HEK293 (cell line): ENCODE data around the gene FBXO17.
A peak's percentile ranks its signal among the peaks of the same experiment; 100 is the strongest.

ENCODE experiments used
- CTCF ChIA-PET: fragments of 350-600 bp; formaldehyde crosslinking; extraction: SDS; loops from one replicate; lab custom pipeline; 2021; ENCODE audit warnings: antibody characterized with exemption; lab: Yijun Ruan, JAX
- POLR2A ChIA-PET: fragments of 300-600 bp; formaldehyde crosslinking; extraction: SDS; loops from one replicate; lab custom pipeline; 2020; ENCODE audit warnings: antibody characterized with exemption, inconsistent platforms; lab: Yijun Ruan, JAX
- H3K27ac ChIP-seq: fragments of 200-500 bp; sonication (Bioruptor generic); 2 replicates; pipeline ENCODE4 v1.5.1; 2014; ENCODE audit warnings: low read depth, low read length, control low read depth, inconsistent platforms; ENCODE audit errors: extremely low read depth
- H3K36me3 ChIP-seq, 2 experiments: fragments of 200-500 bp in 1 of 2; sonication (Bioruptor generic) in 1 of 2; 1 replicate in 1 of 2; 2 replicates in 1 of 2; pipeline ENCODE4 v1.5.1; 2014 to 2017; ENCODE audit warnings: inconsistent platforms in 2 of 2, low read length in 2 of 2; ENCODE audit not compliant: control insufficient read depth in 2 of 2, insufficient read depth in 1 of 2
- H3K4me1 ChIP-seq: fragments of 200-500 bp; sonication (Bioruptor generic); 2 replicates; pipeline ENCODE4 v1.5.1; 2014; ENCODE audit warnings: mild to moderate bottlenecking, low read length, inconsistent platforms; ENCODE audit not compliant: control insufficient read depth, insufficient read depth
- H3K4me3 ChIP-seq: 2 replicates; pipeline ENCODE4 v1.5.1; 2011; ENCODE audit warnings: low read depth, mild to moderate bottlenecking, control low read depth, low read length, moderate library complexity
- H3K9me3 ChIP-seq: fragments of 200-500 bp; sonication (Bioruptor generic); 2 replicates; pipeline ENCODE4 v1.5.1; 2014; ENCODE audit warnings: low read depth, low read length, inconsistent platforms; ENCODE audit not compliant: control insufficient read depth, insufficient read depth
- ATF2 ChIP-seq: fragments of 450-650 bp; formaldehyde crosslinking; IDR thresholded peaks from 2 replicates; pipeline ENCODE4 v1.5.1; 2016; ENCODE audit warnings: missing biosample characterization, missing genetic modification characterization, low read depth
- GLIS2 ChIP-seq: fragments of 450-650 bp; formaldehyde crosslinking; IDR thresholded peaks from 2 replicates; pipeline ENCODE4 v1.5.1; 2016; ENCODE audit warnings: missing biosample characterization, missing genetic modification characterization
- HIC1 ChIP-seq: fragments of 450-650 bp; formaldehyde crosslinking; IDR thresholded peaks from 2 replicates; pipeline ENCODE4 v1.5.1; 2016; ENCODE audit warnings: missing biosample characterization, missing genetic modification characterization
- KLF16 ChIP-seq: fragments of 450-650 bp; formaldehyde crosslinking; IDR thresholded peaks from 2 replicates; pipeline ENCODE4 v1.5.1; 2017; ENCODE audit warnings: missing biosample characterization, missing genetic modification characterization
- KLF17 ChIP-seq: fragments of 450-650 bp; formaldehyde crosslinking; IDR thresholded peaks from 2 replicates; pipeline ENCODE4 v1.5.1; 2016; ENCODE audit warnings: missing biosample characterization, missing genetic modification characterization
- MZF1 ChIP-seq: fragments of 450-650 bp; formaldehyde crosslinking; IDR thresholded peaks from 2 replicates; pipeline ENCODE4 v1.5.1; 2017; ENCODE audit warnings: missing biosample characterization, missing genetic modification characterization, borderline replicate concordance
- SETDB1 ChIP-seq: IDR thresholded peaks from one replicate; pipeline ENCODE4 v1.6.1; 2017; ENCODE audit warnings: mild to moderate bottlenecking, low read length, moderate library complexity, mixed read lengths; ENCODE audit not compliant: insufficient read length
- SP2 ChIP-seq: fragments of 450-650 bp; formaldehyde crosslinking; IDR thresholded peaks from 2 replicates; pipeline ENCODE4 v1.5.1; 2016; ENCODE audit warnings: missing biosample characterization, missing genetic modification characterization
- ZBTB20 ChIP-seq: fragments of 450-650 bp; formaldehyde crosslinking; IDR thresholded peaks from 2 replicates; pipeline ENCODE4 v1.5.1; 2016; ENCODE audit warnings: missing biosample characterization, missing genetic modification characterization
- ZNF10 ChIP-seq: fragments of 450-650 bp; formaldehyde crosslinking; IDR thresholded peaks from 2 replicates; pipeline ENCODE4 v1.5.1; 2017; ENCODE audit warnings: missing biosample characterization, missing genetic modification characterization
- ZNF132 ChIP-seq: fragments of 450-650 bp; formaldehyde crosslinking; IDR thresholded peaks from 2 replicates; pipeline ENCODE4 v1.5.1; 2017; ENCODE audit warnings: missing biosample characterization, missing genetic modification characterization, borderline replicate concordance
- ZNF266 ChIP-seq: fragments of 450-650 bp; formaldehyde crosslinking; IDR thresholded peaks from 2 replicates; pipeline ENCODE4 v1.5.1; 2016; ENCODE audit warnings: missing biosample characterization, missing genetic modification characterization, low read depth
- ZNF391 ChIP-seq: fragments of 450-650 bp; formaldehyde crosslinking; IDR thresholded peaks from 2 replicates; pipeline ENCODE4 v1.5.1; 2016; ENCODE audit warnings: low read depth, missing biosample characterization, missing genetic modification characterization, borderline replicate concordance
- ZNF398 ChIP-seq: fragments of 450-650 bp; formaldehyde crosslinking; IDR thresholded peaks from 2 replicates; pipeline ENCODE4 v1.5.1; 2017; ENCODE audit warnings: missing biosample characterization, missing genetic modification characterization
- ZNF501 ChIP-seq: fragments of 450-650 bp; formaldehyde crosslinking; IDR thresholded peaks from 2 replicates; pipeline ENCODE4 v1.5.1; 2016; ENCODE audit warnings: missing biosample characterization, missing genetic modification characterization
- ZNF510 ChIP-seq: fragments of 450-650 bp; formaldehyde crosslinking; IDR thresholded peaks from 2 replicates; pipeline ENCODE4 v1.5.1; 2018; ENCODE audit warnings: mild to moderate bottlenecking, missing genetic modification characterization, missing biosample characterization; ENCODE audit not compliant: insufficient replicate concordance
- ZNF521 ChIP-seq: fragments of 450-650 bp; formaldehyde crosslinking; IDR thresholded peaks from 2 replicates; pipeline ENCODE4 v1.5.1; 2017; ENCODE audit warnings: missing biosample characterization, mild to moderate bottlenecking, missing genetic modification characterization
- ZNF544 ChIP-seq: fragments of 450-650 bp; formaldehyde crosslinking; IDR thresholded peaks from 2 replicates; pipeline ENCODE4 v1.5.0; 2017; ENCODE audit warnings: missing biosample characterization, missing genetic modification characterization
- ZNF830 ChIP-seq: fragments of 450-650 bp; IDR thresholded peaks from 2 replicates; pipeline ENCODE4 v1.5.0; 2018; ENCODE audit warnings: missing biosample characterization, missing genetic modification characterization, low read depth, mild to moderate bottlenecking, moderate library complexity
- ZNF843 ChIP-seq: fragments of 450-650 bp; formaldehyde crosslinking; IDR thresholded peaks from 2 replicates; pipeline ENCODE4 v1.5.1; 2016; ENCODE audit warnings: missing biosample characterization, missing genetic modification characterization
- ZXDB ChIP-seq: fragments of 450-650 bp; formaldehyde crosslinking; IDR thresholded peaks from 2 replicates; pipeline ENCODE4 v1.5.1; 2016; ENCODE audit warnings: missing biosample characterization, missing genetic modification characterization

Gene FBXO17

GRCh38 chr19:38917921-38918491, 57.5 kb downstream of the FBXO17 start (continued):
- TF ChIP-seq ZNF521 (tag by site-specific recombination), result no peak
- no peak for TF ChIP-seq ZNF132 (tag by site-specific recombination)
- TF ChIP-seq HIC1 (tag by site-specific recombination), result no peak
- TF ChIP-seq ZNF266, result no peak
- no peak for TF ChIP-seq ZNF510 (tag by site-specific recombination)
- no peak for TF ChIP-seq ZNF10 (tag by site-specific recombination)
- TF ChIP-seq ZNF391, result no peak
- peak; percentile 61; the same call in 1 of the 2 replicates for TF ChIP-seq ZBTB20 (tag by site-specific recombination)
- TF ChIP-seq ZNF544 (tag by site-specific recombination), result no peak

- Histone ChIP-seq H3K9me3 (no peaks in the 10 kb centered on the region), H3K36me3 (peaks cover 28 to 37% of the 10 kb centered on the region in 2 experiments), H3K4me3 (no peak overlapping the region), H3K27ac (peak overlapping the region; percentile 17; the same call in 1 of the 2 replicates), H3K4me1 (no peaks in the 10 kb centered on the region)
- TF ChIP-seq ATF2 (tag by site-specific recombination), result no peak
- ChIA-PET POLR2A (interaction anchor here (0.6 to 1.2 kb wide), 5 partner anchors 9 to 1306 kb away, joined by 3 to 5 read pairs (median 3); partner anchors contain the start of gene NFKBIB), CTCF (interaction anchor here (0.6 to 4.1 kb wide), 2 partner anchors 12 to 397 kb away, joined by 3 to 36 read pairs; partner anchors contain the start of genes MRPS12 and SARS2)
Observed at GRCh38 chr19:38917516-38917915, 58.0 kb downstream of the FBXO17 start.

- Histone ChIP-seq H3K4me3 (no peak overlapping the region), H3K27ac (no peak overlapping the region), H3K4me1 (no peaks in the 10 kb centered on the region), H3K36me3 (peaks cover 15 to 18% of the 10 kb centered on the region in 2 experiments), H3K9me3 (no peaks in the 10 kb centered on the region)
- POLR2A ChIA-PET, result interaction anchor here (0.6 to 2.3 kb wide), 4 partner anchors 13 to 1670 kb away, joined by 3 to 9 read pairs (median 4); partner anchors contain the start of gene NFKBIB
- CTCF ChIA-PET, result interaction anchor here (0.7 to 3.3 kb wide), 4 partner anchors 14 to 395 kb away, joined by 6 to 31 read pairs (median 8); partner anchors contain the start of genes MRPS12 and SARS2
- TF ChIP-seq HIC1 (tag by site-specific recombination) (peak; percentile 45), ZNF501 (tag by site-specific recombination) (no peak), ZXDB (tag by site-specific recombination) (no peak), MZF1 (tag by site-specific recombination) (no peak), ZNF398 (tag by site-specific recombination) (no peak), GLIS2 (tag by site-specific recombination) (0 out of 2 replicates have a peak, but pooled peaks have one; percentile 19), ZNF843 (tag by site-specific recombination) (no peak), ZNF830 (tag by site-specific recombination) (no peak), SP2 (tag by site-specific recombination) (no peak), KLF16 (tag by site-specific recombination) (no peak), ZNF266 (no peak), SETDB1 (no peak), KLF17 (tag by site-specific recombination) (no peak)
Observed at GRCh38 chr19:38915329-38916321, 59.9 kb downstream of the FBXO17 start.
